Stomach (tissue), 9 donors: ENCODE measurements around the gene CRHBP. TPM values are rescaled to one million over a fixed set of nuclear protein-coding genes. Genes with fewer than 3 reads are reported as not detected.

Experiments
- DNase-seq, 2 donors: peaks; one replicate each; pipeline versions ENCODE4 v3.0.0 to v3.0.0-alpha.2; 2013 to 2019
- H3K27ac ChIP-seq, 5 donors: fragments of 200-600 bp in 4 of 5; sonication (generic) in 4 of 5; one replicate each; pipeline ENCODE4 v1.5.1; 2013 to 2019; ENCODE audit warnings: mild to moderate bottlenecking in 1 of 5, moderate library complexity in 1 of 5
- H3K27me3 ChIP-seq, 3 donors: fragments of 200-600 bp; sonication (generic); one replicate each; pipeline ENCODE4 v1.5.1; 2017 to 2019; ENCODE audit warnings: mixed run types in 1 of 3
- H3K36me3 ChIP-seq, 4 donors: fragments of 200-600 bp; sonication (generic); 1 replicate in 3 of 4; 2 replicates in 1 of 4; pipeline ENCODE4 v1.5.1; 2016 to 2019
- H3K4me1 ChIP-seq, 4 donors: fragments of 200-600 bp; sonication (generic); one replicate each; pipeline ENCODE4 v1.5.1; 2016 to 2019
- H3K4me3 ChIP-seq, 4 donors: fragments of 200-600 bp; sonication (generic) in 3 of 4; one replicate each; pipeline ENCODE4 v1.5.1; 2016 to 2019; ENCODE audit warnings: mild to moderate bottlenecking in 1 of 4
- H3K9me3 ChIP-seq, 4 donors: fragments of 200-600 bp; sonication (generic); one replicate each; pipeline ENCODE4 v1.5.1; 2016 to 2019
- EP300 ChIP-seq: sonication (generic); formaldehyde crosslinking; IDR thresholded peaks from one replicate; pipeline ENCODE4 v1.6.1; 2017; ENCODE audit warnings: antibody characterized with exemption
- POLR2A ChIP-seq, 4 donors: fragments of 450-650 bp; IDR thresholded peaks; one replicate each; pipeline ENCODE4 v1.6.1; 2016; ENCODE audit warnings: antibody characterized with exemption in 4 of 4, control low read depth in 2 of 4, mild to moderate bottlenecking in 1 of 4, moderate library complexity in 1 of 4
- POLR2AphosphoS5 ChIP-seq, 3 donors: sonication (generic); formaldehyde crosslinking; IDR thresholded peaks; one replicate each; pipeline ENCODE4 v1.6.1; 2016; ENCODE audit warnings: antibody characterized with exemption in 3 of 3
- WGBS, 5 donors: extraction: QIAGEN DNeasy Blood & Tissue Kit in 3 of 5; methylation state at CpG; one replicate each; pipeline versions ENCODE4 v1.1.5 to v1.1.7; 2013 to 2018; 5-methylcytosine and 5-hydroxymethylcytosine counted together
- intact Hi-C: fragments of 100-400 bp; cut with DNase I; formaldehyde crosslinking; loops from one replicate; pipeline ENCODE4 v1.15.1; 2023; ENCODE audit warnings: low total_unique reads
- polyA plus RNA-seq, 3 donors: library from polyadenylated mRNA; stranded (reverse); fragments of 200-250 nt; gene quantifications; one replicate each; pipeline ENCODE4 v1.2.3, GENCODE V29; 2013
- total RNA-seq, 5 donors: library from RNA; depleted of rRNA; stranded (reverse); fragments of >200 nt; gene quantifications; one replicate each; pipeline versions ENCODE4 v1.1.0 to v1.2.3, GENCODE V29; 2014 to 2016
- TF ChIP-seq, protein P1 (sequence below), 7 experiments: fragments of 450-650 bp in 4 of 7; fragments of 200-600 bp in 3 of 7; sonication (generic) in 3 of 7; IDR thresholded peaks; one replicate each; pipeline ENCODE4 v1.5.1; 2016 to 2019; ENCODE audit warnings: antibody characterized with exemption in 7 of 7, control low read depth in 2 of 7, mild to moderate bottlenecking in 1 of 7
- donor health status: healthy with polysubstance abuse.
- donor health status: Bipolar disorder and iron deficiency.
- donor health status: healthy.

The CRHBP gene
- total and polyA plus RNA-seq, 8 donors = 0.10 to 0.31 (median 0.12) TPM; not detected in 5

DNA sequence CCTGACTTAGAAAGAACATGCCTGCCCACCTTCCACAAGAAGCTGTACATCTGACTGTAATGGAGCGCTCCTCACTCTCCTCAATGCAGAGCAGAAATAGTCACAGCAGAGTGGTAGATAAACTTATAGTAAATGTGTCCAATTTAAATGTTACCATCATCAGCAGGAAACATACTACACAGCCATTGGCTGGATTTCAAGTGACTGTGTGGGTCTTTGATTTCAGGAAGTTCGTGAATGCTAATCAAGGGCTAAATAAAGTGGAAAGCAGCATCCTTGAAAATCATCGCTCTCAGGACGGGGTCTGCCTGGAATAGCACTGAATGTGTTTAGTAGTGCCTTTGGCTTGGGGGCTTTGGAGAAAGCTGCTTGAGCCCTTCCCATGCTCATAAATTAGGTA, 32.4 kb upstream of the CRHBP start:
- Histone ChIP-seq H3K36me3 (no peaks in the 10 kb centered on the region), H3K4me3 (no peak overlapping the region), H3K27me3 (no peaks in the 10 kb centered on the region), H3K9me3 (peaks cover 0 to 2% (median 0%) of the 10 kb centered on the region in 4 donors), H3K27ac (no peak overlapping the region), H3K4me1 (no peaks in the 10 kb centered on the region)
- intact Hi-C loops = no loop called here
- DNase-seq = no peak
- no peak for TF ChIP-seq EP300
- TF ChIP-seq, protein P1, sequence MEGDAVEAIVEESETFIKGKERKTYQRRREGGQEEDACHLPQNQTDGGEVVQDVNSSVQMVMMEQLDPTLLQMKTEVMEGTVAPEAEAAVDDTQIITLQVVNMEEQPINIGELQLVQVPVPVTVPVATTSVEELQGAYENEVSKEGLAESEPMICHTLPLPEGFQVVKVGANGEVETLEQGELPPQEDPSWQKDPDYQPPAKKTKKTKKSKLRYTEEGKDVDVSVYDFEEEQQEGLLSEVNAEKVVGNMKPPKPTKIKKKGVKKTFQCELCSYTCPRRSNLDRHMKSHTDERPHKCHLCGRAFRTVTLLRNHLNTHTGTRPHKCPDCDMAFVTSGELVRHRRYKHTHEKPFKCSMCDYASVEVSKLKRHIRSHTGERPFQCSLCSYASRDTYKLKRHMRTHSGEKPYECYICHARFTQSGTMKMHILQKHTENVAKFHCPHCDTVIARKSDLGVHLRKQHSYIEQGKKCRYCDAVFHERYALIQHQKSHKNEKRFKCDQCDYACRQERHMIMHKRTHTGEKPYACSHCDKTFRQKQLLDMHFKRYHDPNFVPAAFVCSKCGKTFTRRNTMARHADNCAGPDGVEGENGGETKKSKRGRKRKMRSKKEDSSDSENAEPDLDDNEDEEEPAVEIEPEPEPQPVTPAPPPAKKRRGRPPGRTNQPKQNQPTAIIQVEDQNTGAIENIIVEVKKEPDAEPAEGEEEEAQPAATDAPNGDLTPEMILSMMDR (IDR thresholded peaks at IDR 0.05) = no peak
- 54 to 77% (median 72%) methylated on average over 4 of the region's 4 CpGs for WGBS, 5 donors

DNA sequence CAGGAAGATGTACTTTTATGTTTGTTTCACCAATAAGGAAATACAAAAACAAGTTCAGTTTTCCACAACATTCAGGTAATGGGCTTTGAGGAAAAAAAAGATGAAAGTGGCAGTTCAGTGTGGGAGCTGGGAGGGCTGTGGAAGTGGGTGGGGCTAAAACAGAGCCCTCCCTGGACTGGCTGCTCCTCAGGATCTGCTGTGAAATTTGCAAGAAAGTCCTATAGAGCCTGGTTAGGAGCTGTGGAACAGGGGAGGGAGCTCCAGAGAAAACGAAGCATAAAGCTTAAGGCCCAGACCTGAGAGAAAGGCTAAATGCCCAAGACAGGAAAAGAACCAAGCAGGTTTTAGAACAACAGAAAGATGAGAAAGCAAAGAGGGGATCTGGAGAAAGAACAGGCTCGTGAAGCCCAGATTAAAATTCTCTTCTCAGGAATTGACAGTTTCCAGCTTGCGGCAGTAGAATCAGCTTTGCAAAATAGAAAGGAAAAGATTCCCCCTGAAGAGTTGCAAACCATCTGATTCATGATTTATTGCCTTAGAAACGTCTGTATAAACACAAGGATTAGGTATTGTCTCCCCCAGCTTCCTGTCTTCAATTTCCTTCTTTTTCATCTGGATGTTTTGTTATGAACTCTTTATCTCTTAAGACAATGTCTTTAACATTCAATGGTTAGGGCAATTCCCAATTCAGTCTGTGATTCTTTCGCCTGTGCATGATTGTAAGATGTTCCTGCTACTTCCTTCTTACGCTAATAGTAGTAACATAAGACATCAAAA, 26.3 kb upstream of the CRHBP start:
- no peak overlapping the region for H3K4me3 ChIP-seq
- H3K9me3 ChIP-seq = no peaks in the 10 kb centered on the region
- H3K4me1 ChIP-seq = no peaks in the 10 kb centered on the region
- WGBS, 5 donors = 53 to 64% (median 59%) methylated on average over 6 of the region's 6 CpGs
- intact Hi-C loops = no loop called here
- TF ChIP-seq, protein P1 (IDR thresholded peaks at IDR 0.05) = no peak
- TF ChIP-seq POLR2AphosphoS5 (IDR thresholded peaks at IDR 0.05) (no peak), POLR2A (IDR thresholded peaks at IDR 0.05) (no peak), EP300 (no peak)
- H3K36me3 ChIP-seq = no peaks in the 10 kb centered on the region
- H3K27me3 ChIP-seq = peaks cover 0 to 12% (median 0%) of the 10 kb centered on the region in 3 donors
- no peak overlapping the region for H3K27ac ChIP-seq
- peak in 1 of 2 donors; percentile 13 for DNase-seq

DNA sequence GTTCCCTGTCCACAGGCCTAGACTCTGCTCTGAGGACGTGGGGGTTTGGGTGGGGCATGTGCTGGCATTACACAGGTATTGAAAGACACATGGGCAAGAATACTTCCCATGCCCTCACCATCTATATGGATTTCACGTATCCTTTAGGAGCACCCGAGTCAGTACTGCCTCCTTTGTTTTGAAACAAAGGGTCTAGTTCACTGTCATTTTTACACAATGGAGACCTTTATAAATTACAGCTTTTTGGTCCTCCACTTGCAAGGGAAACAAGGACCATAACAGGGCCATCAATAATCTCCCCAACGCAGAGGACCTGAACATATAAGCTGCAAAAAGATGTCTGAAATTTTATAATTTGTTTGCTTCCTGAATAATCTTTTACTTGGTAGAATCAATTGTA, 24.9 kb upstream of the CRHBP start:
- no peak for DNase-seq
- Histone ChIP-seq H3K27ac (no peak overlapping the region), H3K4me3 (no peak overlapping the region), H3K27me3 (peaks cover 0 to 12% (median 0%) of the 10 kb centered on the region in 3 donors), H3K9me3 (no peaks in the 10 kb centered on the region), H3K4me1 (no peaks in the 10 kb centered on the region), H3K36me3 (no peaks in the 10 kb centered on the region)
- TF ChIP-seq, protein P1 (IDR thresholded peaks at IDR 0.05) = no peak
- TF ChIP-seq POLR2A (IDR thresholded peaks at IDR 0.05) (no peak), EP300 (no peak), POLR2AphosphoS5 (IDR thresholded peaks at IDR 0.05) (no peak)
- intact Hi-C loops = no loop called here
- 60 to 85% (median 72%) methylated on average over 4 of the region's 4 CpGs for WGBS, 5 donors

DNA sequence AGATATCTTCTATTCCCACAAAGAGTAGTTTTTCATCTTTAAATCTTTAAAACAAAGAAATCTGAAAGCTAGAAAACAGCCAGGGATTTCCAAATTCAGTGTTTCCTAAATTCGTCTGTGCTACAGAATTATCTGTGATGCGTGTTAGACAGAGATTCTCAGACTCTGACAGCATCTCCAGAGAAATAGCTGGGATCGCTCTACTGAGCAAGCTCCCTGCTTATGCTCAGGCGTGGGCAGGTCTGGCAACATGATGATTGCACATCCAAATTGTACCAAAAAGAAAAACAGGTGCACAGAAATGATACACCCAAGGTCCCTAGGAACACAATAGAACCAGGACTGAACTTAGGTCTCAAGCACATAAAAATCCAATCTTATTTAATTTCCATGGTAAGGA, 22.8 kb upstream of the CRHBP start:
- H3K36me3 ChIP-seq = no peaks in the 10 kb centered on the region
- intact Hi-C loops = no loop called here
- H3K4me3 ChIP-seq = no peak overlapping the region
- peaks cover 0 to 12% (median 0%) of the 10 kb centered on the region in 3 donors for H3K27me3 ChIP-seq
- no peaks in the 10 kb centered on the region for H3K4me1 ChIP-seq
- H3K27ac ChIP-seq = no peak overlapping the region
- 70 to 80% (median 75%) methylated on average over 4 of the region's 4 CpGs for WGBS, 5 donors
- H3K9me3 ChIP-seq = no peaks in the 10 kb centered on the region
- DNase-seq = no peak
- TF ChIP-seq, protein P1 (IDR thresholded peaks at IDR 0.05) = no peak
- TF ChIP-seq POLR2AphosphoS5 (IDR thresholded peaks at IDR 0.05) (no peak), EP300 (no peak), POLR2A (IDR thresholded peaks at IDR 0.05) (no peak)
